ENCODE measurements around the gene MTUS2.

GRCh38 chr13:29546662-29547061, 726.5 kb downstream of the MTUS2 start:
- TF ChIP-seq CTCF (IDR thresholded peaks at IDR 0.05 in 4 of 5, conservative IDR thresholded peaks at IDR 0.05 in 1 of 5), result no peak
- TF ChIP-seq POLR2A (IDR thresholded peaks at IDR 0.05), result no peak

Data from gastrocnemius medialis (tissue), 4 donors.